Nucleus accumbens (tissue), 56 donors: ENCODE data around the gene PTPN9.
"Not testable (repeated sequence)": the region's sequence is repeated elsewhere in the genome, so short reads cannot be mapped to it uniquely, and the experiment has no call there.

Source experiments
- DNase-seq, 56 donors: peaks; one replicate each; lab custom pipeline; 2025; lab: John Stamatoyannopoulos, UW

PTPN9 gene

DNA sequence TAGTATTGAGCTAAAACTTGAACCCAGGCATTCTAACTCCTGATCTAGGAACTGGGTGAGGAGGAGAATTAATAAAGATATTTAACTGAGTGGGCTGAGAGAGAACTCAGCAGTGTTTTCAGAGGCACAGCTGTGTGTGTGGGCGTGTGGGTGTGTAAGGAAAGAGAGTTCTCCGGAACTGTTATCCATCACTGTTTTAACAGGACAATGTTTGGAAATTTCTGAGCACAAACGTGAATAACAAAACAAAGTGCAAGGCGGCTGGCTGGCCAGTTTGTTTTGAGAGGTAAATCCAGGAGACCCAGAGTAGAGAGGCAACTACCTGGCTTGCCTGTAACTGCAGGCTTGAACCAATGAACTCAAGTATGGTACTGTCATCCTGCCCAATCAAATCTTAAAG, 5.0 kb upstream of the PTPN9 start:
- peak in 13 of 56 donors; percentile 5 to 56 (median 18) for DNase-seq

- no peak for DNase-seq
Observed at GRCh38 chr15:75583701-75584100, 4.6 kb upstream of the PTPN9 start.

GRCh38 chr15:75582943-75583342, 3.8 kb upstream of the PTPN9 start:
- DNase-seq: not testable (repeated sequence)

DNA sequence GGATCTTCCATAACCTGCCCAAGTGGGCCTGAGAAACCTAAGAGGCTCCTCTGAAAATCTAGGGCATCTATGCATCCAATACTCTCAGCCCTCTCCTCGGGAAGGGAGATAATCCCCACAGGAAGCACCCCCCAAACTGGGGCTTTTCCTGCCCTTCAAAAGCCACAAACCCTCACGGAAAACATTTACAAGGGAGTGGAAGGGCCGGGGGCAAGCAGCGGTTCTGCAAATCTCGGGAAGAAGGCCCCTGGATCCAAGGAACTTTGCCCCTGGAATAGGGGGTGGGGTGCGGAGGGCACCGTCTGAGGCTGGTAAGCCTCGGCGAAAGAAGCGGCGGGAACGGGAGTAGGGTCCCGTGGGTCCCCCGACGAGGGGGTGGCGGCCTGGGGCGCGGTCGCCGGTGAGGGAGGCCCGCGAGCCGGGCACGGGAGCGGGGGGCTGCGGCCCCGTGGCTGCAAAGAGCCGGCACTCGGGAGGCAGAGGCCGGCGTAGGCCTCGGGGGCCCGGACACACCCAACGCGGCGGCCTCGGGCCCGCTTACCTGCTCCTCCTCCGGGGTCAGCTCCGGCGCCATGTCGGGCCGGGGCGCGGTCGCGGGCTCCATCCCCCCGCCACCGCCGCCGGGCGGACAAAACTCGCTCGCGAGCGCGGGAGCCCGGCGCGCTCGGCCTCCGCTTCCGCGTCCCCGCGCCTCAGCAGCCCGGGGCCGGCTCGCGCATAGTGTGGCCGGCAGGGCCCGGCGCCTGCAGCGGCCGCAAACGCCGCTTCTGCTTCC, 755 bp downstream of the PTPN9 start:
- DNase-seq: peak in 19 of 56 donors; percentile 11 to 58 (median 40)

- peak in 10 of 56 donors; percentile 7 to 51 (median 34) for DNase-seq
Observed at GRCh38 chr15:75577401-75578172, 1.5 kb downstream of the PTPN9 start.

GRCh38 chr15:75573648-75574384, 5.3 kb downstream of the PTPN9 start:
- DNase-seq: no peak

DNA sequence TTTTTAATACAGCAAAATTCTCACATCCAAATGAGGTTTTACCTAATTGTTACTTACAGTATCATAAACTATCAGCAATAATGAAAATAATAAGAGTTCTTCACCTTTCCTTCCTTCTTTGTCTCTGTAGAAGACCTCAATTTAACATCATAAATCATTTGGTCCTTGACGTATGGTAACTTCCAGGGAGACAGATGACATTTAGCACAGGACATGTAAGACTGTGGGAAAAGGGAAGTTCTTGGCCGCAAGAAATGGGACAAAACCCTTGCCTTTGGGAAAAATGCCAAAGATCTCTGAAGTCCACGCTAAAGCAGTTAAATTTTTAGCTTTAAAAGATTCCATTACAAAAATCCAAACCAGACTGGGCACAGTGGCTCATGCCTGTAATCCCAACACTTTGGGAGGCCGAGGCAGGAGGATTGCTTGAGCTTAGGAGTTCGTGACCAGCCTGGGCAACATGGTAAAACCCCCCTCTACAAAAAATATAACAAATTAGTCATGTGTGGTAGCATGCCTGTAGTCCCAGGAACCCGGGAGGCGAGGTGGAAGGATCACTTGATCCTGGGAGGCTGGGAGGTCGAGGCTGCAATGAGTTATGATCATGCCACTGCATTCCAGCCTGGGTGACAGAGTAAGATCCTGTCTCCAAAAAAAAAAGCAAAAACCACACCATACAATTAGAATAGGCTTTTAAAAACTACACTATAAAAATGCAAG, 8.8 kb downstream of the PTPN9 start:
- DNase-seq: no peak

GRCh38 chr15:75565062-75565970, 13.8 kb downstream of the PTPN9 start:
- no peak for DNase-seq

DNA sequence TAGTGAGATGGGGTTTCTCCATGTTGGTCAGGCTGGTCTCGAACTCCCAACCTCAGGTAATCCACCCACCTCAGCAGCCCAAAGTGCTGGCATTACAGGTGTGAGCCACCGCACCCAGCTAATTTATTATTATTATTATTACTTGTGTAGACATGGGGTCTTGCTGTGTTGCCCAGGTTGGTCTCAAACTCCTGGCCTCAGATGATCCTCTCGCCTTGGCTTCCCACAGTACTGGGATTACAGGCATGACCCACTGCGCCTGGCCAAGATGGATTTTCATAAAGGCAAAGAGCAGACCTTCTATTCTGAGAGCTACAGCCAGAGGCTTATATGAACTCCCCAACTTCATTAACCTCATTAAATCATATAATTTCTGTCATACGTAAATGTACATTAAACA, 17.2 kb downstream of the PTPN9 start:
- DNase-seq: no peak

- DNase-seq: not testable (repeated sequence)
Observed at GRCh38 chr15:75559360-75559759, 19.8 kb downstream of the PTPN9 start.

GRCh38 chr15:75558955-75559354, 20.2 kb downstream of the PTPN9 start:
- DNase-seq: not testable (repeated sequence)

DNA sequence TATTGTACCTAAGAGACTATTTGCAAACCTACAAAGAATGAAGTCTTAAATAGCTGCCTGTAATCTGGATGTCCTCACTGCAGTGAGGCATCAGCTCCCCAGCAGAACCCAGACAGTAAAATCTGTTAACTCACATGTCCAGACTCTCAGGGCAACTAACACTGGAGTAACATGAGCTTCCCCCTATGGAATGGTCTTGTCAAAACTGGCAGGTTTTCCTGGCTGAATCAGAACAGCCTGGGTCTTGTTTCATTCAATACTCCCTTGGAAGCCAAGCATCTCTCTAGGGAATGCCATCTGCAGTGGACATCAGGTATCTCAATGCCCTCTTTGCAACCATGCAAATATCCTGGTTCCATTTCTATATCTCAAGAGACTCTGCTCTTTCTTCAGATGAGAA, 24.4 kb downstream of the PTPN9 start:
- DNase-seq: no peak

- no peak for DNase-seq
Observed at GRCh38 chr15:75553659-75554058, 25.5 kb downstream of the PTPN9 start.

- DNase-seq: no peak
Observed at GRCh38 chr15:75551091-75551490, 28.0 kb downstream of the PTPN9 start.

- no peak for DNase-seq
Observed at GRCh38 chr15:75545064-75545463, 34.1 kb downstream of the PTPN9 start.

GRCh38 chr15:75544359-75544758, 34.8 kb downstream of the PTPN9 start:
- DNase-seq: no peak

GRCh38 chr15:75542949-75543545, 36.1 kb downstream of the PTPN9 start:
- DNase-seq: not testable (repeated sequence)

DNA sequence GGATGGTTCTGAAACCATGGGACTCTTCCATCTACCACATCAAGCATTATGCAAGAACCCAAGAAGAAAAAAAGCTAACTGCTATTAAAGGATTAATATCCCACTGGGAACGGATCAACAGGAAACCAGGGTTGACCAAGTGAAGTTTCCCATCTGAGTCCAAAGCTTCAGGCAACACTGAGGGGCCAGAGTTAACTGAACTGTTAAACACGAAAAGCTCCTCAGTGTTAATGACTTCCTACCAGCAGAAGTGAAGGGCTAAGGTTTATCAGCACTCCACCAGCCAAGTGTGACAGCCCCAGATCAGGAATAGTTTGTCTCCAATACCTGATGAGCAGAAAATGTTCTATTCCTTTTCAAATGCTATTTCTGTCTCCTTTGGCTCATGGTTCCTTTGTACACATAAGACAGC, 36.7 kb downstream of the PTPN9 start:
- DNase-seq: peak in 14 of 56 donors; percentile 2 to 47 (median 16)

GRCh38 chr15:75538376-75538775, 40.7 kb downstream of the PTPN9 start:
- no peak for DNase-seq
